HG02571 (cell line): ENCODE results near the gene MRPL21.
A peak's percentile ranks its signal among the peaks of the same experiment; 100 is the strongest.

ENCODE experiments used
- ATAC-seq: cut with Tn5 transposase; IDR thresholded peaks from one replicate; pipeline ENCODE4 v1.9.1; 2021; ENCODE audit warnings: mild to moderate bottlenecking, moderate library complexity; ENCODE audit not compliant: unreplicated experiment

Gene MRPL21

GRCh38 chr11:68903288-68904247 lies at the start of gene MRPL21, which contains the start of gene IGHMBP2:
Gene MRPL21, minus strand, starts transcription at chr11:68903832. Its CDS starts 22 bp downstream, at chr11:68903810.
Gene IGHMBP2, plus strand, starts transcription at chr11:68903891. Its CDS starts 62 bp downstream, at chr11:68903953.
- peak; percentile 85 for ATAC-seq

DNA sequence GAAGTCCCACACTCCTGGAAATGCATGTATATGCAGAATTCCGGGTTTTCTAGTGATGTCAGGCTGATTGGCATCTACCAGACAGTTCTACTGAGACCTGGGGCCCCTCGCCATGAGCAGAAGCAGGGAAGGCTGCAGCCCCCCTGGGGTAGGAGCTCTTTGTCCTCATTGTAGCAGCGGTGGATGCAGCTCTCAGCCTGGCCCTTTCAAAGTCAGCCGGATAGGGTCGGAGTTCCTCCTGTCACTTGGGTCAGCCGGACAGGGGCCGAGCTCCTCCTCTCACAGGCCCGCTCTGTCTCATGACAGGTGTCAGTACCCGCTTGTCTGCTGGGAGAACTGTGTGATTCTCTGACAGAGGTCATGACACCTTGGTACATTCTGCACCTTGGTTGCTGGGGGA lies 47.1 kb upstream of the MRPL21 start:
- ATAC-seq = no peak

GRCh38 chr11:68950270-68950669 lies 46.6 kb upstream of the MRPL21 start:
- no peak for ATAC-seq

- ATAC-seq = no peak
Measured at GRCh38 chr11:68948935-68949334, 45.3 kb upstream of the MRPL21 start.

GRCh38 chr11:68948496-68948895 lies 44.9 kb upstream of the MRPL21 start:
- ATAC-seq = no peak

DNA sequence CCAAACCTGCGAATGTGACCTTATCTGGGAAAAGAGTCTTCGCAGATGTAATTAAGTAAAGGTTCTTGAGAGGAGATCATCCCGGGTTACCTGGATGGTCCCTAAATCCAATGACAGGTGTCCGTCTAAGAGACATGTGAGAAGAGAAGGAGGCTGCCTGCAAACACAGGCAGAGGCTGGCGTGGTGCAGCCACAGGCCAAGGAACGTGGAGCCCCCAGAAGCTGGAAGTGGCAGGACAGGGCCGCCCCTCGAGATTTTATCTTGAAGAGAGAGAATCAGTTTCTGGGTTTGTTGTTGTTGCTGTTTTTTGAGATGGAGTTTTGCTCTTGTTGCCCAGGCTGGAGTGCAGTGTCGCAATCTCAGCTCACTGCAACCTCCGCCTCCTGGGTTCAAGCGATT lies 43.5 kb upstream of the MRPL21 start:
- no peak for ATAC-seq

DNA sequence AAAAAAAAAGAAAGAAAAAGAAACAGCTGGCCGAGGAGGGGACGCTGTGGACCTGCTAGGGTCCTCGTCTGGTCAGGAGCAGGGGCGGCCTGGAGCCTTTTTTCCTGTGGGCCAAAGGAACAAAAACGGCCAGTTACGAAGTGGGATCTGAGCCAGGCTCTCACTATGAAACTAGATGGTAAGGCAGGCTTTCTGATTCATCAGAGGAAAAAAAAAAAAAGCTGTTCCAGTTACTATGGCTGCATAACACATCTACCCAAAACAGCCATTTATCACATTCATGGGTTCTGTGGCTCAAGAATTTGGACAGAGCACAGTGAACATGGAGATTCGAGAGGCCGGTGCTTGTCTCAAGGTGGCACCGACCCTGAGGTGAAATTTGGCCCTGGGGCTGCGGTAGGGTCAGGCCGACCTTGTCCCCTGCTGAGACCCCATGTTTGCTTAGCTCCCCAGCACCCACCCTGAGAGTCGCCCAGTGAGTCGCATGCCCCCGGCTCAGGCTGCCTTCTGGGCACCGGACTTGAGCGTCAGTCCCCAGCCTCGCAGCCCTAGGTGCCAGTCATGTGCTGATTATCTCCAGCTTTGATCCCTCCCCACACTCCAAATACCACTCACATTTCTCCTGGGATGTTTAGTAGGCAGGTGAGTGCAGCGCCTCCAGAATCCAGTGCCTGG lies 42.9 kb upstream of the MRPL21 start:
- no peak for ATAC-seq

GRCh38 chr11:68942751-68943271 lies 39.2 kb upstream of the MRPL21 start:
- no peak for ATAC-seq

GRCh38 chr11:68942095-68942620 lies 38.5 kb upstream of the MRPL21 start:
- no peak for ATAC-seq

DNA sequence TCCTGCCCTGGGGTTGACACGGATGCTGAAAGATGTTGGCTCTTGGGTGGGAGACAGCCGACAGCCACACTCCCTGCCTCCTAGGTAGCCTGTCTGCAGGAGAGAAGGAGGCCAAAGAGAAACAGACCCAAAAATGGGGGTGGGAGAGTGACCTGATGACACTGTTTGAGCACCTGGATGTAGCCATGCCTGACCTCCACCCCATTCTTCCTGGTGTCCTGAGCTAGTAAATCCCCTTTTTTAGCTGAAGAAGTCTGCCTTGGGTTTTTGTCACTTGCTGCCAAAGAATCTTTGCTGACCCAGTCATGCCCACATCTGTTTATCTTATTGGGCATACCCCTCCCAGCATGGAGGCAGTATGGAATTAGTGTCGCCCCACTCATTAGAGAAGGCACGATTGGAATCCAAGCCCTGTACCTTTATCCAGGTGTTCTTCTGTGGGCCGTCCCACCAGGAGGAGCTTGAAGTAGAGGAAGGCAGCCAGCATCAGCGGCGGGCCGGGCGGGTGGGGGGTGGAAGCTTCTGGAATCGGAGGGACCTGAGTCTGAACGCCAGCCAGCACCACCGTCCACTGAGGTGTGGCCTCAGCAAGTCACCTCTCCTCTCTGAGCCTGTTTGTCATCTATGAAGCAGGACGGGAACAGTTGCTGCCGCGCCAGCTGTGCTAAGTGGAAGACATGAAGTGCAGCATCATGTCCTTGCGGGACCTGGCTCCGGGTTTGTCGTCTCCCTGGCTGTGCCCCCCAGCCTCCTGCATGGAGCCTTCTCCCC lies 37.9 kb upstream of the MRPL21 start:
- ATAC-seq = no peak

- no peak for ATAC-seq
Measured at GRCh38 chr11:68940651-68941323, 37.2 kb upstream of the MRPL21 start.

DNA sequence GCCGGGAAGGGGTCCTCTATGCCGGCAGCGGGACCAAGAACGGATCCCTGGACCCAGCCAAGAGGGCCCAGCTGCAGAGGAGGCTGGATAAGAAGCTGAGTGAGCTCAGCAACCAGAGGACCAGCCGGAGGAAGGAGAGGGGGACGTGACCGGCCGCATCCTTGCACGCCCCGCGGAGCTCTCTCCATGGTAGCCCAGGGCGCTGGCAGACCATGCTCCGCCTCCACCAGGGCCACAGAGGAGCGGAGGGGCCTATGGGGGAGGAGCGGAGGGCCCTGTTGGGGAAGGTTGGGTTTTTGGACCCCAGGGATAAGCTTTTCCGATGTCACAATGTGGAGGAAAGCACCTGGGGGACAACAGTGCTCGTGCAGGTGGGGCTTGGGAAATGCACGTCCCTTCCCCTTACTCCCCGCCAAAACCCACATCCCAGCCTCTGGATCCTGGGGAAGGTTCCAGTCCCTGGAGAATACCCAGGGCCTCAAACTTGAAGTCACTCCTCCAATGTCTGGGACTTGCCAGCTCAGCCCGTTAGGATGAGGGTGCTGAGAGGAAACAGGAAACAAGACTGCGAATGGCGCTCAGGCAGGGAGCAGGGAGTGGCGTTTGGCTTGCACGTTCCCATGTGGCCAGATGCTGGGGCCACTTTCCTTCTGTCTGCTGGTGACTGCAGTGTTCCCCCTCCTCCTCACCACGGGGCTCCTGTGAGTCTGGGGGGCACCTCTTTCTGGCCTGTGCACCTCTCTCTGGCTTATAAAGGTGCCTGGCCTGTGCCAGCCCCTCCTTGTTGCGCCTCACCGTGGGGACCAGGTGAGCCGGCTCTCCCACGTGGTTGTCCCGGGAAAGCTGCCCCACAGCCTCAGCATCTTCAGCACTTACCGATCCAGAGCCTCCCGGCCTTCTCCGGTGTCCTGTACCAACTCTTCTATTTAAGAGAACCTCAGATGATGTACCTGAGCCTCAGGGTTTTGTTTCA lies 36.2 kb upstream of the MRPL21 start:
- ATAC-seq = no peak

GRCh38 chr11:68938816-68939582 lies 35.4 kb upstream of the MRPL21 start:
- ATAC-seq = no peak

DNA sequence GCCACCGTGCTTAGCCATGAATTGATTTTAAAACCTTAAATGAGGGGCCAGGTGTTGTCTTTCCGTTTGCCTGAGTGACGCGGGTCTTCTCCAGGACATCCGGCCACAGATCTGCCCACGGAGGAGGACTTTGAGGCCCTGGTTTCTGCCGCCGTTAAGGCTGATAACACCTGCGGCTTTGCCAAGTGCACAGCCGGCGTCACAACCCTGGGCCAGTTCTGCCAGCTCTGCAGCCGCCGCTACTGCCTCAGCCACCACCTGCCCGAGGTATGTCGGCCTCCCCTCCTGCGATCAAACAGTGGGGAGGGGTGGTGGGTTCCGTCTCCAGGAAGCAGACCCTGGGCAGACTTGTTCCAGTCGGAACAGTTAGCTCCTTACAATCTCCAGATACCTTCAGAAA lies 34.5 kb upstream of the MRPL21 start:
- no peak for ATAC-seq

DNA sequence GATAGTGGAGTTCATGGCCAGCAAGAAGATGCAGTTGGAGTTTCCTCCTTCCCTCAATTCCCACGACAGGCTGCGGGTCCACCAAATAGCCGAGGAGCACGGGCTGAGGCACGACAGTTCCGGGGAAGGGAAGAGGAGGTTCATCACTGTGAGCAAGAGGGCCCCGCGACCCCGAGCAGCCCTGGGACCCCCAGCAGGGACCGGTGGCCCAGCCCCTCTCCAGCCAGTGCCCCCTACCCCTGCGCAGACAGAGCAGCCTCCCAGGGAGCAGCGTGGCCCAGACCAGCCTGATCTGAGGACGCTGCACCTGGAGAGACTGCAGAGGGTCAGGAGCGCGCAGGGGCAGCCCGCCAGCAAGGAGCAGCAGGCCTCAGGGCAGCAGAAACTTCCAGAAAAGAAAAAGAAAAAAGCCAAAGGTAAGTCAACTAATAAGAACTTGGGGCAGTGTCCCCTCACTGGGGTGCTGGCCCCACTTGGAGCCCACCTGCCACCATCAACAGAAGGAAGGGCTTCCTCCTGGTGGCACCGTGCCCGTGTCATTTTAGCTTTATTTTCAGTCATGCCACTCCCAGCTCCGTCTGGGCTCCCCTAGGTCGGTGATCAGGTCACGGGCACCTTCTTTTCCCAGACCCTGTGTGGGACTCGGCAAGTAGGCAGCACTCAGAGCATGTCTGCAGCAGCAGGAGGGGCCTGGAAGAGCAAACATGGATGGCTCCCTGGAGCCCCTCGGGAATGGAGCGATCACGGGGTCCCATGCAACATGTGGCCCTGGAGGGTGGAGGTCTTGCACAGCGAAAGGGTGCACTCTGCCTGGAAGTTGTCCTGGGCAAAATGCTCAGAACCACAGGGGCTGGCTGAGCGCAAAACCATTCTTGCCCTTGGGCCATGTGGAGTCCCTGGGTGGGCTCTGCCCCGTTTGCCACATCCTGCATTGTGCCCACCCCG lies 33.3 kb upstream of the MRPL21 start:
- ATAC-seq = no peak

DNA sequence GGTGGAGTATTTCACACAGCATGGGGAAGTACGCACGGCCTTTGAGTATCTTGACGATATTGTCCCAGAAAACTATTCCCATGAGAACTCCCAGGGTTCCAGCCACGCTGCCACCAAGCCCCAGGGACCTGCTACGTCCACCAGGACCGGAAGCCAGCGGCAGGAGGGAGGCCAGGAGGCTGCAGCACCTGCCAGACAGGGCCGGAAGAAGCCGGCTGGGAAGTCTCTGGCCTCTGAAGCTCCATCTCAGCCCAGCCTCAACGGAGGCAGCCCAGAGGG lies 32.7 kb upstream of the MRPL21 start:
- no peak for ATAC-seq
